Measurements from ENCODE around the gene CDK17. TPM values are rescaled to one million over a fixed set of nuclear protein-coding genes. Genes with fewer than 3 reads are reported as not detected.
A peak's percentile ranks its signal among the peaks of the same experiment; 100 is the strongest.

The CDK17 gene
- total and polyA plus RNA-seq, 2 donors (not counting 1 experiment from before 2014, with no cell fraction given): 50.0 to 109 TPM

DNA sequence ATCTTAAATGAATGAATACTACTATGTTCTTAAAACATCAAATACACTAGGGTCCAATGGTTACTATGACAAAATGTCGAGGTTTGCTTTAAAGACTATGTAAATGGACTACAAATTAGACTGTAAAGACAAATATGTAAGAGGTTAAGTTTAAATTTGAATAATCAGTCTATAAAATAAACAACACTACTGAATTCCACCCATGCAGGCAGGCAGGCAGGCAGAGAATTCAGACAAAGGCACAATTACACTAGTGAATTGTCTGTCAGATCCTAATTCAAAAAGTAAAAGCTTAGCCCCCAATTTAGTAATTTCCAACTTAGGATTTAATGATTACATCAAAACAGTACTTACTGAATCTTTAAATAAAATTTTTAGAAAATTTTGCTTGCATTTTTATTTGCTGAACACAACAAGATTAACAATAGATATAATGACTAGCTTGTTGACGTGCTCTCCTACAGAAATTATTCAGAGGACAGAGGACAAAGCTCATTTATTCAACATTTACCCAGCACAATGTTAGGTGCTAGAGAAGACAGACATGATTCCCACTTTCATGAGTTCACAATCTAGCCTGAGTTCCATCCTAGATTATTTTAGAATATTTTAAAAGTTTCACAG is 97.4 kb downstream of the CDK17 start:
- Histone ChIP-seq H3K36me3 (ENCODE audit: control insufficient read depth, insufficient read depth, low read length) (no peaks in the 10 kb centered on the region), H3K4me3 (replicated peaks in 1 of 4; ENCODE audit: control extremely low read depth in 1 of 4, insufficient read depth in 1 of 4, low read depth in 3 of 4, low read length in 4 of 4) (no peak overlapping the region), H3K79me2 (ENCODE audit: control insufficient read depth, insufficient read depth, low read length) (peaks cover 19% of the 10 kb centered on the region), H3K9ac (ENCODE audit: insufficient read depth, low read length) (no peak overlapping the region), H3K27me3 (ENCODE audit: control insufficient read depth, insufficient read depth, low read length) (no peaks in the 10 kb centered on the region), H3K4me2 (ENCODE audit: extremely low read depth, insufficient read depth, low read length) (no peak overlapping the region), H3K27ac (ENCODE audit: insufficient read depth, low read length) (no peak overlapping the region), H3K9me3 (ENCODE audit: control insufficient read depth, insufficient read depth, low read depth, low read length) (no peaks in the 10 kb centered on the region), H3K4me1 (ENCODE audit: control insufficient read depth, extremely low read depth, insufficient read depth, low read length) (no peaks in the 10 kb centered on the region), H4K20me1 (ENCODE audit: control insufficient read depth, extremely low read depth, insufficient read depth, low read length) (no peaks in the 10 kb centered on the region), H2AFZ (ENCODE audit: low read length) (no peak overlapping the region)
- DNase-seq (ENCODE audit: low read depth in 2 of 2): no peak
- no peak for TF ChIP-seq EZH2 (IDR thresholded peaks at IDR 0.05; ENCODE audit: low read length, missing control alignments)
- TF ChIP-seq, protein P1, sequence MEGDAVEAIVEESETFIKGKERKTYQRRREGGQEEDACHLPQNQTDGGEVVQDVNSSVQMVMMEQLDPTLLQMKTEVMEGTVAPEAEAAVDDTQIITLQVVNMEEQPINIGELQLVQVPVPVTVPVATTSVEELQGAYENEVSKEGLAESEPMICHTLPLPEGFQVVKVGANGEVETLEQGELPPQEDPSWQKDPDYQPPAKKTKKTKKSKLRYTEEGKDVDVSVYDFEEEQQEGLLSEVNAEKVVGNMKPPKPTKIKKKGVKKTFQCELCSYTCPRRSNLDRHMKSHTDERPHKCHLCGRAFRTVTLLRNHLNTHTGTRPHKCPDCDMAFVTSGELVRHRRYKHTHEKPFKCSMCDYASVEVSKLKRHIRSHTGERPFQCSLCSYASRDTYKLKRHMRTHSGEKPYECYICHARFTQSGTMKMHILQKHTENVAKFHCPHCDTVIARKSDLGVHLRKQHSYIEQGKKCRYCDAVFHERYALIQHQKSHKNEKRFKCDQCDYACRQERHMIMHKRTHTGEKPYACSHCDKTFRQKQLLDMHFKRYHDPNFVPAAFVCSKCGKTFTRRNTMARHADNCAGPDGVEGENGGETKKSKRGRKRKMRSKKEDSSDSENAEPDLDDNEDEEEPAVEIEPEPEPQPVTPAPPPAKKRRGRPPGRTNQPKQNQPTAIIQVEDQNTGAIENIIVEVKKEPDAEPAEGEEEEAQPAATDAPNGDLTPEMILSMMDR (conservative IDR thresholded peaks at IDR 0.05 in 1 of 2, IDR thresholded peaks at IDR 0.05 in 1 of 2; ENCODE audit: low read depth in 1 of 2, low read length in 2 of 2): no peak

DNA sequence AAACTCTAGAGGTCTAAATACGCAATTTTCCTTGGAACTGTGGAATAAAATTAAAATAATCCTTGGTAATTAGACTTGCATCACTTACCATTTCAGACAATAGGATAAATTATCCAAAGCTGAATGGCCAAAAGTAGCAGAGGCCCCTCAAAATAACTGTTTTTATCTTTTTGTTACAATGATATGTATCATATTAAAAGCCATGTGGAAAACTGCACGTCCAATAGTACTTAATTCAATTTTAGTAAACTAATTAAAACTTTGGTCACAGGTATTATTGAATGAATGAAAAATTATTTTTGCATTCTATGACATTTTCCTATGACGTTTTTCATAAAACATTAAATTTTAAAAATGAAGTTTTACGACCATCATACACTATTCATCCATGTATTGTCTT is 98.5 kb downstream of the CDK17 start:
- TF ChIP-seq, protein P1 (conservative IDR thresholded peaks at IDR 0.05 in 1 of 2, IDR thresholded peaks at IDR 0.05 in 1 of 2; ENCODE audit: low read depth in 1 of 2, low read length in 2 of 2): no peak
- no peak for TF ChIP-seq EZH2 (IDR thresholded peaks at IDR 0.05; ENCODE audit: low read length, missing control alignments)
- H3K9me3 ChIP-seq (ENCODE audit: control insufficient read depth, insufficient read depth, low read depth, low read length): no peaks in the 10 kb centered on the region
- no peaks in the 10 kb centered on the region for H3K27me3 ChIP-seq (ENCODE audit: control insufficient read depth, insufficient read depth, low read length)
- no peaks in the 10 kb centered on the region for H3K4me1 ChIP-seq (ENCODE audit: control insufficient read depth, extremely low read depth, insufficient read depth, low read length)
- peaks cover 17% of the 10 kb centered on the region for H3K79me2 ChIP-seq (ENCODE audit: control insufficient read depth, insufficient read depth, low read length)
- H3K4me3 ChIP-seq (replicated peaks in 1 of 4; ENCODE audit: control extremely low read depth in 1 of 4, insufficient read depth in 1 of 4, low read depth in 3 of 4, low read length in 4 of 4): no peak overlapping the region
- H3K27ac ChIP-seq (ENCODE audit: insufficient read depth, low read length): no peak overlapping the region
- H3K4me2 ChIP-seq (ENCODE audit: extremely low read depth, insufficient read depth, low read length): no peak overlapping the region
- no peak overlapping the region for H2AFZ ChIP-seq (ENCODE audit: low read length)
- H4K20me1 ChIP-seq (ENCODE audit: control insufficient read depth, extremely low read depth, insufficient read depth, low read length): no peaks in the 10 kb centered on the region
- no peak overlapping the region for H3K9ac ChIP-seq (ENCODE audit: insufficient read depth, low read length)
- no peaks in the 10 kb centered on the region for H3K36me3 ChIP-seq (ENCODE audit: control insufficient read depth, insufficient read depth, low read length)
- no peak for DNase-seq (ENCODE audit: low read depth in 2 of 2)

GRCh38 chr12:96300064-96300463 is 100.2 kb downstream of the CDK17 start:
- peak in 1 of 2 donors; percentile 4 for DNase-seq (ENCODE audit: low read depth in 2 of 2)
- no peak for TF ChIP-seq EZH2 (IDR thresholded peaks at IDR 0.05; ENCODE audit: low read length, missing control alignments)
- TF ChIP-seq, protein P1 (conservative IDR thresholded peaks at IDR 0.05 in 1 of 2, IDR thresholded peaks at IDR 0.05 in 1 of 2; ENCODE audit: low read depth in 1 of 2, low read length in 2 of 2): no peak
- Histone ChIP-seq H3K36me3 (ENCODE audit: control insufficient read depth, insufficient read depth, low read length) (no peaks in the 10 kb centered on the region), H3K9ac (ENCODE audit: insufficient read depth, low read length) (no peak overlapping the region), H3K27ac (ENCODE audit: insufficient read depth, low read length) (no peak overlapping the region), H3K4me3 (replicated peaks in 1 of 4; ENCODE audit: control extremely low read depth in 1 of 4, insufficient read depth in 1 of 4, low read depth in 3 of 4, low read length in 4 of 4) (no peak overlapping the region), H3K4me2 (ENCODE audit: extremely low read depth, insufficient read depth, low read length) (no peak overlapping the region), H3K9me3 (ENCODE audit: control insufficient read depth, insufficient read depth, low read depth, low read length) (no peaks in the 10 kb centered on the region), H2AFZ (ENCODE audit: low read length) (no peak overlapping the region), H3K27me3 (ENCODE audit: control insufficient read depth, insufficient read depth, low read length) (no peaks in the 10 kb centered on the region), H3K4me1 (ENCODE audit: control insufficient read depth, extremely low read depth, insufficient read depth, low read length) (no peaks in the 10 kb centered on the region), H3K79me2 (ENCODE audit: control insufficient read depth, insufficient read depth, low read length) (peaks cover 10% of the 10 kb centered on the region), H4K20me1 (ENCODE audit: control insufficient read depth, extremely low read depth, insufficient read depth, low read length) (no peaks in the 10 kb centered on the region)

Data from fibroblast of lung (primary cell).